Measurements from ENCODE around the gene DCST1. TPM values are rescaled to one million over a fixed set of nuclear protein-coding genes. Genes with fewer than 3 reads are reported as not detected.

DCST1 gene
- total and polyA plus RNA-seq, 2 of the 8 experiments (the other 6 are each of a cell fraction or from before 2014, with no cell fraction given) = not detected

- Histone ChIP-seq H3K79me2 (ENCODE audit: control insufficient read depth in 1 of 2, insufficient read depth in 2 of 2, low read length in 2 of 2) (no peaks in the 10 kb centered on the region; a peak in 1 of 4 replicates), H3K9me3 (ENCODE audit: insufficient read depth in 2 of 2, low read depth in 1 of 2, low read length in 1 of 2) (no peaks in the 10 kb centered on the region), H3K9ac (replicated peaks in 1 of 4; ENCODE audit: extremely low read depth in 1 of 4, low read depth in 3 of 4, low read length in 3 of 4) (no peak overlapping the region), H4K20me1 (replicated peaks in 1 of 2; ENCODE audit: control insufficient read depth in 1 of 2, insufficient read depth in 2 of 2, low read length in 2 of 2) (no peaks in the 10 kb centered on the region), H3K56ac (replicated peaks; ENCODE audit: insufficient read length, low read depth, low read length) (no peak overlapping the region), H3K36me3 (ENCODE audit: control insufficient read depth in 2 of 4, insufficient read depth in 4 of 4, low read length in 3 of 4) (peaks cover 0 to 29% (median 13%) of the 10 kb centered on the region in 4 experiments; a peak in 4 of 8 replicates), H3K4ac (replicated peaks; ENCODE audit: insufficient read length, low read depth, low read length) (no peak overlapping the region), H4K8ac (ENCODE audit: extremely low read depth, insufficient read depth, low read length) (no peak overlapping the region), H2BK5ac (ENCODE audit: low read depth, low read length) (no peak overlapping the region), H3K27ac (ENCODE audit: low read depth, low read length) (no peak overlapping the region), H2AFZ (ENCODE audit: low read length) (no peak overlapping the region), H3K18ac (ENCODE audit: extremely low read depth, low read length) (no peak overlapping the region), H2BK120ac (replicated peaks; ENCODE audit: low read depth, low read length) (no peak overlapping the region), H3K23me2 (ENCODE audit: low read depth, low read length) (no peaks in the 10 kb centered on the region), H4K91ac (replicated peaks; ENCODE audit: insufficient read length, low read length) (no peak overlapping the region), H2BK12ac (ENCODE audit: low read depth, low read length) (no peak overlapping the region), H2AK5ac (ENCODE audit: low read depth, low read length) (0 out of 2 replicates have a peak overlapping the region, but pooled peaks have one; percentile 5), H2BK20ac (ENCODE audit: low read length) (no peak overlapping the region), H3K27me3 (replicated peaks in 1 of 4; ENCODE audit: control insufficient read depth in 3 of 4, extremely low read depth in 1 of 4, insufficient read depth in 3 of 4, low read length in 3 of 4) (peaks cover 0 to 2% (median 0%) of the 10 kb centered on the region in 4 experiments; a peak in 1 of 7 replicates), H3K23ac (ENCODE audit: insufficient read length) (no peak overlapping the region), H3K14ac (ENCODE audit: insufficient read length) (no peak overlapping the region), H2BK15ac (ENCODE audit: low read length) (no peak overlapping the region), H3K79me1 (ENCODE audit: low read depth, low read length) (no peaks in the 10 kb centered on the region), H3K4me2 (ENCODE audit: insufficient read depth in 1 of 2, low read depth in 2 of 2, low read length in 2 of 2) (no peak overlapping the region), H4K5ac (ENCODE audit: insufficient read length, low read depth, low read length) (no peak overlapping the region), H3K4me3 (ENCODE audit: extremely low read depth in 1 of 4, insufficient read depth in 2 of 4, low read depth in 3 of 4, low read length in 4 of 4) (no peak overlapping the region), H3K4me1 (replicated peaks in 1 of 4; ENCODE audit: control insufficient read depth in 3 of 4, insufficient read depth in 4 of 4, low read length in 3 of 4) (peaks cover 0 to 11% (median 8%) of the 10 kb centered on the region in 4 experiments; a peak in 5 of 7 replicates)
- CTCF ChIA-PET (ENCODE audit: partially characterized antibody) = interaction anchor here (0.5 to 18.6 kb wide), 14 partner anchors 10 to 459 kb away, joined by 3 to 354 read pairs (median 8); partner anchors contain the start of genes ADAM15, DCST1, DCST2 and EFNA4
- POLR2A ChIA-PET (ENCODE audit: partially characterized antibody) = interaction anchor here (0.6 to 14.8 kb wide), 16 partner anchors 14 to 122 kb away, joined by 3 to 128 read pairs (median 6); partner anchors contain the start of genes CKS1B, DCST1, DCST2 and FLAD1
- TF ChIP-seq CHD2 (IDR thresholded peaks at IDR 0.05; ENCODE audit: low read length) (no peak), SP2 (IDR thresholded peaks at IDR 0.05; ENCODE audit: low read length) (no peak), CBX8 (IDR thresholded peaks at IDR 0.05; ENCODE audit: borderline replicate concordance, low read depth, low read length) (no peak), POLR2A (IDR thresholded peaks at IDR 0.05; ENCODE audit: control extremely low read depth in 1 of 2, low read depth in 2 of 2, low read length in 2 of 2) (no peak), HDAC6 (IDR thresholded peaks at IDR 0.05; ENCODE audit: low read depth, low read length) (no peak), BACH1 (IDR thresholded peaks at IDR 0.05; ENCODE audit: low read length) (no peak), PHF8 (conservative IDR thresholded peaks at IDR 0.05; ENCODE audit: low read depth, low read length) (no peak)
- WGBS, 2 experiments (ENCODE audit: extremely low coverage in 1 of 2, insufficient coverage in 1 of 2, insufficient read length in 1 of 2, insufficient replicate concordance in 2 of 2, low coverage in 1 of 2, low lambda C conversion rate in 2 of 2, missing lambda C conversion rate in 1 of 2) = 89% methylated on average over 8 of the region's 8 CpGs; no CpG with 5 or more reads in 1 of the 2 experiments
- DNase-seq (ENCODE audit: low read depth in 1 of 2, low spot score in 2 of 2) = no peak
- no peak for FAIRE-seq
These were observed 14.8 kb upstream of the DCST1 start for GRCh38 chr1:155018617-155019348.
